COLO668 (cell line): ENCODE results near the gene RAB3C.
A peak's percentile ranks its signal among the peaks of the same experiment; 100 is the strongest.

Experiments used
- DNase-seq: peaks from one replicate; lab custom pipeline; 2025; ENCODE audit not compliant: unreplicated experiment; lab: John Stamatoyannopoulos, UW

The RAB3C gene

GRCh38 chr5:58825441-58825840, 242.6 kb downstream of the RAB3C start:
- DNase-seq = no peak

- no peak for DNase-seq
Observed at GRCh38 chr5:58825899-58826298, 243.0 kb downstream of the RAB3C start.

- DNase-seq = no peak
Observed at GRCh38 chr5:58827463-58827862, 244.6 kb downstream of the RAB3C start.

GRCh38 chr5:58828258-58828657, 245.4 kb downstream of the RAB3C start:
- DNase-seq = no peak

- no peak for DNase-seq
Observed at GRCh38 chr5:58834242-58835225, 251.7 kb downstream of the RAB3C start.

- DNase-seq = no peak
Observed at GRCh38 chr5:58836351-58836750, 253.5 kb downstream of the RAB3C start.

GRCh38 chr5:58838729-58839128, 255.9 kb downstream of the RAB3C start:
- no peak for DNase-seq

- DNase-seq = no peak
Observed at GRCh38 chr5:58842852-58843251, 260.0 kb downstream of the RAB3C start.

GRCh38 chr5:58844395-58844794, 261.5 kb downstream of the RAB3C start:
- no peak for DNase-seq

- DNase-seq = no peak
Observed at GRCh38 chr5:58847041-58847440, 264.2 kb downstream of the RAB3C start.

- DNase-seq = no peak
Observed at GRCh38 chr5:58849223-58849622, 266.3 kb downstream of the RAB3C start.

GRCh38 chr5:58849921-58850667, 267.2 kb downstream of the RAB3C start:
- peak; percentile 4 for DNase-seq

GRCh38 chr5:58851153-58851552, 268.3 kb downstream of the RAB3C start:
- no peak for DNase-seq

- no peak for DNase-seq
Observed at GRCh38 chr5:58851571-58851970, 268.7 kb downstream of the RAB3C start.

- DNase-seq = no peak
Observed at GRCh38 chr5:58852566-58852965, 269.7 kb downstream of the RAB3C start.

- no peak for DNase-seq
Observed at GRCh38 chr5:58854441-58854840, 271.6 kb downstream of the RAB3C start.

GRCh38 chr5:58855851-58856739, 273.2 kb downstream of the RAB3C start:
- DNase-seq = no peak

GRCh38 chr5:58857609-58858008, 274.7 kb downstream of the RAB3C start:
- DNase-seq = no peak

GRCh38 chr5:58860680-58861079, 277.8 kb downstream of the RAB3C start:
- DNase-seq = no peak

GRCh38 chr5:58868931-58869330, 286.1 kb downstream of the RAB3C start:
- DNase-seq = no peak

GRCh38 chr5:58871648-58872242, 288.9 kb downstream of the RAB3C start:
- peak; percentile 8 for DNase-seq
